ENCODE data around the gene CDK2AP2.
A peak's percentile ranks its signal among the peaks of the same experiment; 100 is the strongest.
"Not testable (repeated sequence)": the region's sequence is repeated elsewhere in the genome, so short reads cannot be mapped to it uniquely, and the experiment has no call there.

The CDK2AP2 gene

GRCh38 chr11:67523556-67524479, 15.9 kb upstream of the CDK2AP2 start:
- DNase-seq = no peak

DNA sequence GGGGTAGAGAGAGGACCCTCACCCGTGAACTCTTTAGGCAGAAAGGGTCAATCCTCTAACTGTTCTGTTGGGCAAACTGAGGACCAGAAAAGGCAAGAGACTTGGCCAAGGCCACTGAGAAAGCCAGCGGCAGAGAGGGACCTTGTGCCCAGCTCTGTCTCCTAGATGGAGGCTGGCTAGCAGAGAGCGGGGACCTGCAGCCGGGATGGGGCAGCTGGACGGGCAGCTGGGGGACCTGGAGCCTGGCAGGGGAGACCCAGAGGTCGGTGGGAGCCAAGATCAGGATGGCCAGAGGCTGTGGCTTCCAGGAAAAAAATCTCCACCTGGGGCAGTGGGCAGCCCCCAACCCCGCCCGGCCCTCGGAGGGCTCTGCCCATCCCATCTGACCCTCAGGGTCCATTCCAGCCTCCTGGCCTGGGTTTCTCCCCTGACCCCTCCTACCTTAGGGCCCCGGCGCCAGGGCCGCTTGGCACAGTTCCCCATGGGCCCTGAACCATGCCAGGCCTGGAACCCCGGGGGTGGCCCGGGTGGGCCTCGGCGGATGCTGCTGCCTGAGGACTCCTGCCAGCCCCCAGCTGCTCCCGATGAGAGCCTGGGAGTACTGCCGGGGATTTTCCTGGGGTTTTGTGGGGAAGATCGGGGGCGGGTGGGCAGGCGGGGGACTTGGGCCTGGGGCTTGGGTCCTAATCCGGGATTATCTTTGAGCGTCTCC, 15.0 kb upstream of the CDK2AP2 start, which contains the start of gene CABP2:
TSS of gene CABP2 (minus strand) at position 603 of the 712 bp plus-strand sequence. CDS start at position 483, 120 bp downstream.
- no peak for DNase-seq

GRCh38 chr11:67522338-67522737, 14.4 kb upstream of the CDK2AP2 start:
- no peak for DNase-seq

DNA sequence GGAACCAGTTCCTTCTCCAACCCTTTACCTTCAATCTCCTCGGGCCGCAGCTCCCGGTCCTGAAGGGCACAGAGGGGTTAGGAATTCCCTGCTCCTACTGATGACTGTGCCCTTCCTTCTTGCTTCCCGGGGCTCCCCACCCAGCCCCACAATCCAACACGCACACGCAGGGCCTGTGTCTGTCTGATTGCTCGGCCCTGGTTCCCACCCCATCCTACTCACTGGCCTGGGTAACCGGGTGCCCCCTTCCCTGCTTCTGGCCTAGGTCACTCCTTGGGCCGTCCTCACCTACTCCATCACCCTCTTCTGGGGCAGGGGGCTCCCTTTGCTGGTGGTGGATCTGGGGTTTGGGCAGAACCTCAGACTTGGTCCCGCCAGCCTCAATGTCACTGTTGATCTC, 14.0 kb upstream of the CDK2AP2 start:
- no peak for DNase-seq

GRCh38 chr11:67520856-67521824, 13.2 kb upstream of the CDK2AP2 start:
- no peak for DNase-seq

- no peak for DNase-seq
Observed at GRCh38 chr11:67519726-67520125, 11.8 kb upstream of the CDK2AP2 start.

DNA sequence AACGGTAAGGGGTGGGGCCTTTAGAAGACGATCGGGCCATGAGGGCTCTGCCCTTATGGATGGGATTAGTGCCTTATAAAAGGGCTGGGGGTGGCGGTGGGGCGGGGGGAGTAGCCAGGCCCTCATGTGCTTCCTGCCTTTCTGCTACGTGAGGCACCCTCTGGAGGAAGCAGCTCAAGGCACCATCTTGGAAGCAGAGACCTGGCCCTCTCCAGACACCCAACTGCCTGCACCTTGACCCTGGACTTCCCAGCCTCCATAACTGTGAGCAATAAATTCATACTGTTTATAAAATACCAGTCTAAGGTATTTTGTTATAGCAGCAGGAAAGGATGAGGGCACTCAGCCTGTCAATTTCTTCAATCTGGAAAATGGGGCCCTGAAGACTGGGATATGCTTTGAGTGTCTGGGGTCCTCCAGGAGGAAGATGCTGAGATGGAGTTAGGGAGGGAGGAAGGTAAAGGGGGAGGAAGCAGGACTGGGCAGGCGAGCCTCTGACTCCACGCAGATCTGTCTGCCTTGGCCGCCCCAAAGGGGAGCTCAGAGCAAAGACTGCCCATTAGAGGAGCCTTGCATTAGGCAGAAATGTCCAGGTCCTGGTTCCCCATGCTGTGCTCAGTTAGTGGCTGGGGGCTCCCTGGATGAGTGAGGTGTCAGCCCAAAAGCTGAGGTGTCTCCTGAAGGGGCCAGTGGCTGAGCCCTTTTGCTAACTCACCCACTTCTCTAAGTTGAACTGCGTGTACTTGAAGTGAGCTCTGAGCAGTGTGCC, 10.0 kb upstream of the CDK2AP2 start:
- no peak for DNase-seq

- DNase-seq = no peak
Observed at GRCh38 chr11:67516806-67517205, 8.8 kb upstream of the CDK2AP2 start.

DNA sequence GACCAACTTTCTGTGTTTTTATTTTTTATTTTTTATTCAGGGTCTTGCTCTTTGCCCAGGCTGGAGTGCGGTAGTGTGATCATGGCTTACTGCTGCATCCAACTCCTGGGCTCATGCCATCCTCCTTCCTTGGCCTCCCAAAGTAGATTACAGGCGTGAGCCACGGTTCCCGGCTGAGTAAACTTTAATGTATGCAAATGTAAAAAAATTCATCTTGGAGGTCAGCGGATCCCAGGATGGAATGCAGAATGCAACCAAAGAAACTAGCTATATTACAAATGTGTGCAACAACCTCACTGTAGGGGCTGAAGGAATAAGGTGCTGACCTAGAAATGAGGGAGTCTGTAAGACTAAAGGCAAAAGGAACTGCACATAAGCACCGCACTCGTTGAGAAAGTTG, 6.2 kb upstream of the CDK2AP2 start:
- no peak for DNase-seq

DNA sequence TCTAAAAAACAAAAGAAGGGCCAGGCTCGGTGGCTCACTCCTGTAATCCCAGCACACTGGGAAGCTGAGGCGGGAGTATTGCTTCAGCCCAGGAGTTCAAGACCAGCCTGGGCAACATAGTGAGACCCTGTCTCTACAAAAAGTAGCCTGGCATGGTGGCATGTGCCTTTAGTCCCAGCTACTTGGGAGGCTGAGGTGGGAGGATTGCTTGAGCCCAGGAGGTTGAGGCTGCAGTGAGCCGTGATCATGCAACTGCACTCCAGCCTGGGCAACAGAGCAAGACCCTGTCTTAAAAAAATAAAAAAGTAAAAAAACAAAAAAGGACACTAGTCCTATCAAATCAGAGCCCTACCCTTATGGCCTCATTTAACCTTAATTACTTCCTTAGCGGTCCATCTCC, 3.6 kb upstream of the CDK2AP2 start:
- DNase-seq = not testable (repeated sequence)

DNA sequence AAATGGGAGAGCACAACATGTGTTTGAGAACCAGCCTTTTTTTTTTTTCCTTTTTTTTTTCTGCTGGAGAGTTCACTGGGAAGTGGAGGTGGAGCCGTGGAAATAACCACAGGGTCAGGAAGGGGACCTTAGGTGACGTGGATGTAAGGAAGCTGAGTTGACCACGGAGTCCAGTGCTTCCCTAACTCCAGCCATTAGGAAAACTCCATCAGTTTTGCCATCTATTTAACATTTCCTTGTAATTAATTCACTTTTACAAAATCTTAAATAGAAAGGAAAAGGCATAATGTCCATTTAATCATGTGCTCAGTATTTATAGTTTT, 2.0 kb upstream of the CDK2AP2 start:
- no peak for DNase-seq

GRCh38 chr11:67508486-67509121, 642 bp upstream of the CDK2AP2 start:
- peak; percentile 99 for DNase-seq

DNA sequence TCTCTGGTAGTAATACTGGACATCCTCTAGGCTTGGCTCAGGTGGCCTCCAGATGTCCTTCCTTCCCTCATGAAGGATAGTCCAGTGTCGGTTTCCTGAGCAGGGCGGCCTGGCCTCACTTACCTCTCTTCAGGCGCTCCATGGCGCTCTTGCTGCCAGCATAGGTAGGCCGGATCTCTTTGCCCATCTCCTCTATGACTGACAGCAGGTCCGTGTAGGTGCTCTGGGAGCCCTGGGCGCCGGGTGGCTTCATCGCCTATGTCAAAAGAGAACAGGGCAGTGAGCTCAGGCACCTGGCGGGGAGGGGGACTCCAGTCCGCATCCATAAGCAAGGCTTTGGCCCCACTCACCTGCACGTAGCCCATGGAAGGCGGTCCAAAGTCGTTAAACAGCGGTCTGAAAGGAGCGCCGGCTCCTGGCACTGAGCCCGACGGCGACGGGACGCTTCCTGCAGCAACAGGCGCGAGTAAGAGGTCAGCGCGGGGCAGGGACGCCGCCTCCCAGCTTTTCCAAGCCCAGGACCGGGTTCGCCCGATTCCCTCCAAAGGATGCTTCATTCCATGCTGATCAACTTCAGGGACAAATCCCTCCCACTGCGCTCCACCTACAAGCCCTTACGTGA, 609 bp downstream of the CDK2AP2 start:
- DNase-seq = no peak

GRCh38 chr11:67506426-67507051, 1.4 kb downstream of the CDK2AP2 start:
- DNase-seq = no peak

DNA sequence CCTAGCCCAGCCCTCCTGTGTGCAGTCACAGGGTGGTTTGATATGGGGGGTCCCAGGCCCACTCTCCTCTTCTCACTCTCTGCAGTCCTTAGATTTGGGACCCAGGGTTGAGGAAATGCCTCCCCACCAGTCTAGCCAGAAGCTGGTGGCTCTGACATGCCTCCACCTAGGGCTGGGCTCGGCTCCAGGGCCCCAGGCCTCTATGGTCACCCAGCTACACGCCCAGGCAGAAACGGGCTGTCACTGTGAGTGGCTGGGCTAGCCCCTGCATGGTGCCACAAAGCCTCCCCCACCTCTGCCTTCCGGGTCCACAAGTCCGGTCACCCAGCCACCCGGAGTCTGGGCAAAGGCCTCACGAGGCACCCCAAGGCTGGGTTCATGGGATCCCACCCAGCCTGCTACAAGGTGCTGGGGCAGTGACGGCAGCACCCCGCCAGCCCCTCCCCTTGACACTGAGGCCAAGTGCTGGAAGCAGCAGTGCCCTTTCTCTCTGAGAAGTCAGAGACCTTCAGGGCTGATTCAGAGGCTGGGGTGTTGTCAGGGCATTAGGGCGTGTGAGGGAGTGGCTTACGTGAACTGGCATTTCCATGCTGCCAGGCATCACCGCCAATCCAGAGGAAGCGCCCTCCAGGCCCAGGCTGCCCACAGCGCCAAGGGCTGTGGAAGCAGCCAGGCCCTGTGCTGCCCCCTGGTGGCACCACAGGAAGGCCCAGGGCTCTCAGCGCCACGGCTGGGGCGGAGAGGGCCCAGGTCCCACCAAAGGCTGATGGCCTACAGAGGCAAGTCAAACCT, 2.2 kb downstream of the CDK2AP2 start:
- peak; percentile 82 for DNase-seq

GRCh38 chr11:67504950-67505581, 2.9 kb downstream of the CDK2AP2 start, which contains the start of gene PITPNM1:
PITPNM1 (minus strand) TSS chr11:67505363; CDS start chr11:67504180, 1,183 bp downstream.
- DNase-seq = peak; percentile 79

DNA sequence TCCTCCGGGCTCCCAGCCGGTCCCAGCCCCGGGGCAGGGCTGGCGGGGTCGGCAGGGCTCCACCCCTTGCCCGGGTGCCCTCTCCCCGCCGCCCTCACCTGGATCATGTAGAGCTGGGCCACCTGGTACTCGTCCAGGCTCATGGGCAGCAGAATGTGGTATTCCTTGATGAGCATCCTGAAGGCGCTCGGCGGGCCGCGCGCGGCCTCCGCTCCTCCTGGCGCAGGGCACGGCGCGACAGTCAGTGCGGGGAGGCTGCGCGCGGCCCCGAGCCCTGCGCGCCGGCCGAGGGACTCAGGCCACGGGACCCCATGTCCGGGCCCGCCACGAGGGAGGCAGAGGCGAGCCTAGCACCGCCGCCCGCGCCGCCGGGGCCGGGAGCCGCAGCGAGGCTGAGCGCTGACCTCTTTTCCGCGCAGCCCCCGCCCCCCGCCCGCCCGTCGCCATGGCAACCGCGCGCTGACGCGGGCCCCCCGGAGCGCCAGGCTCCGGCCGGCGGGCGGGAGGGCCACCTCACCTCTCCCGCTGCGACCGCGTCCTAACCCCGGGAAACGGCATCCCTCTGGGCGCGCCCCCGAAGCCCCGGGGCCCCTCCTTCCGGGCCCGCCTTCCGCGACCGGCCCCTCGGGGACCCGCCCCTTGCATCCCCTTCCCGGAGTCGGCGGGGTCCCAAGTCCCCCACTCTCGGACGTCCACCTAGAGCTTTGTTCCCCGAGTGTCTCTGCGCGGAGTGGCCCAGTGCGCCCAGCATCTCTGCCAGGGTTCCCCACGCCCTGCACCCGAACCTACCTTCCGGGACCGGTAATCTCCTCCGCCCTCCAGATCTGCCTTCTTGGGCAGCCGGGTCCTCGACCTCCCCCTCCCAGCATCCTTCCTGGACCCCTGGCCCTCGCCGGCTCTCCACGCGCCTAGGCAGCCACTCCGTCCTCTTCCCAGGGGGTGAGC, 3.7 kb downstream of the CDK2AP2 start:
- DNase-seq = peak; percentile 83

Data from NCI-H146 (cell line).